H9 (cell line): ENCODE data around the gene NKX3-2. TPM values are rescaled to one million over a fixed set of nuclear protein-coding genes. Genes with fewer than 3 reads are reported as not detected.

ENCODE experiments used
- DNase-seq: peaks from one replicate; pipeline ENCODE4 v3.0.0-alpha.2; 2017
- H2AFZ ChIP-seq: one replicate; pipeline ENCODE4 v1.6.1; 2013; ENCODE audit warnings: mild to moderate bottlenecking, low read length, control low read depth, moderate library complexity
- H2AK5ac ChIP-seq: 2 replicates; pipeline ENCODE4 v1.6.1; 2013; ENCODE audit warnings: low read length, control low read depth, mixed read lengths; ENCODE audit not compliant: insufficient read length
- H2BK120ac ChIP-seq: one replicate; pipeline ENCODE4 v1.6.1; 2013; ENCODE audit warnings: low read depth, mild to moderate bottlenecking, low read length, control low read depth, inconsistent platforms; ENCODE audit not compliant: poor library complexity, severe bottlenecking
- H2BK12ac ChIP-seq: 2 replicates; pipeline ENCODE4 v1.6.1; 2013; ENCODE audit warnings: low read length, control low read depth, mixed read lengths, low read depth; ENCODE audit not compliant: insufficient read length
- H2BK15ac ChIP-seq: 2 replicates; pipeline ENCODE4 v1.6.1; 2013; ENCODE audit warnings: low read depth, low read length, control low read depth
- H2BK20ac ChIP-seq: one replicate; pipeline ENCODE4 v1.6.1; 2013; ENCODE audit warnings: low read depth, mild to moderate bottlenecking, low read length, control low read depth, inconsistent platforms; ENCODE audit not compliant: poor library complexity, severe bottlenecking
- H2BK5ac ChIP-seq: 2 replicates; pipeline ENCODE4 v1.6.1; 2013; ENCODE audit warnings: low read length, control low read depth, mixed read lengths; ENCODE audit not compliant: insufficient read length
- H3K14ac ChIP-seq: 2 replicates; pipeline ENCODE4 v1.6.1; 2013; ENCODE audit warnings: low read length, control low read depth; ENCODE audit not compliant: insufficient read depth
- H3K18ac ChIP-seq: 2 replicates; pipeline ENCODE4 v1.6.1; 2013; ENCODE audit warnings: low read depth, mild to moderate bottlenecking, mixed read lengths, low read length, control low read depth; ENCODE audit not compliant: insufficient read length
- H3K23ac ChIP-seq: 2 replicates; pipeline ENCODE4 v1.6.1; 2013; ENCODE audit warnings: low read length, control low read depth, mixed read lengths, low read depth; ENCODE audit not compliant: insufficient read length
- H3K23me2 ChIP-seq: 2 replicates; pipeline ENCODE4 v1.6.1; 2013; ENCODE audit warnings: low read depth, mild to moderate bottlenecking, mixed read lengths, low read length, control low read depth; ENCODE audit not compliant: insufficient read length, poor library complexity, severe bottlenecking
- H3K27ac ChIP-seq: 2 replicates; pipeline ENCODE4 v1.5.1; 2013; ENCODE audit warnings: low read length, control low read depth, mixed read lengths, low read depth; ENCODE audit not compliant: insufficient read length
- H3K27me3 ChIP-seq: 2 replicates; pipeline ENCODE4 v1.6.1; 2013; ENCODE audit warnings: low read length, control low read depth, inconsistent platforms; ENCODE audit not compliant: insufficient read depth
- H3K4ac ChIP-seq: 2 replicates; pipeline ENCODE4 v1.6.1; 2013; ENCODE audit warnings: low read depth, mild to moderate bottlenecking, control low read depth, inconsistent platforms, low read length, moderate library complexity
- H3K4me1 ChIP-seq: 2 replicates; pipeline ENCODE4 v1.6.1; 2013; ENCODE audit warnings: low read length, control low read depth, inconsistent platforms; ENCODE audit not compliant: insufficient read depth
- H3K4me2 ChIP-seq: 2 replicates; pipeline ENCODE4 v1.6.1; 2013; ENCODE audit warnings: low read length, control low read depth, mixed read lengths; ENCODE audit not compliant: insufficient read length, insufficient read depth
- H3K56ac ChIP-seq: 2 replicates; pipeline ENCODE4 v1.6.1; 2013; ENCODE audit warnings: low read depth, mild to moderate bottlenecking, mixed read lengths, low read length, control low read depth; ENCODE audit not compliant: insufficient read length
- H3K79me1 ChIP-seq: 2 replicates; pipeline ENCODE4 v1.6.1; 2013; ENCODE audit warnings: low read depth, mild to moderate bottlenecking, moderate library complexity, low read length, control low read depth, inconsistent platforms; ENCODE audit not compliant: insufficient read depth, poor library complexity, severe bottlenecking
- H3K79me2 ChIP-seq: 2 replicates; pipeline ENCODE4 v1.6.1; 2013; ENCODE audit warnings: low read length, control low read depth, inconsistent platforms; ENCODE audit not compliant: insufficient read depth
- H3K9ac ChIP-seq: 2 replicates; pipeline ENCODE4 v1.6.1; 2013; ENCODE audit warnings: low read length, control low read depth, mixed read lengths; ENCODE audit not compliant: insufficient read length; ENCODE audit errors: extremely low read depth
- H3K9me3 ChIP-seq: one replicate; pipeline ENCODE4 v1.6.1; 2013; ENCODE audit warnings: low read depth, low read length, inconsistent platforms; ENCODE audit not compliant: control insufficient read depth
- H3T11ph ChIP-seq: one replicate; pipeline ENCODE4 v1.6.1; 2013; ENCODE audit warnings: mild to moderate bottlenecking, low read length, control low read depth, inconsistent platforms
- H4K20me1 ChIP-seq: one replicate; pipeline ENCODE4 v1.6.1; 2013; ENCODE audit not compliant: control insufficient read depth, insufficient read length, insufficient read depth
- H4K5ac ChIP-seq: 2 replicates; pipeline ENCODE4 v1.6.1; 2013; ENCODE audit warnings: low read depth, mild to moderate bottlenecking, mixed read lengths, low read length, control low read depth; ENCODE audit not compliant: insufficient read length
- H4K8ac ChIP-seq: replicated peaks from 2 replicates; pipeline ENCODE4 v1.6.1; 2013; ENCODE audit warnings: low read length, control low read depth, mixed read lengths, low read depth; ENCODE audit not compliant: insufficient read length
- H4K91ac ChIP-seq: 2 replicates; pipeline ENCODE4 v1.6.1; 2013; ENCODE audit warnings: low read depth, mild to moderate bottlenecking, moderate library complexity, mixed read lengths, low read length, control low read depth; ENCODE audit not compliant: insufficient read length
- H3K27ac Mint-ChIP-seq, 3 experiments: 2 replicates in 2 of 3; 3 replicates in 1 of 3; pipeline ENCODE4 v1.8.0; 2020 to 2021; ENCODE audit warnings: mixed read lengths in 3 of 3, mild to moderate bottlenecking in 1 of 3, moderate library complexity in 1 of 3
- H3K27me3 Mint-ChIP-seq: 2 replicates; pipeline ENCODE4 v1.8.0; 2021; ENCODE audit warnings: low read depth, mild to moderate bottlenecking, moderate library complexity, mixed read lengths
- H3K36me3 Mint-ChIP-seq, 3 experiments: 2 replicates in 2 of 3; 3 replicates in 1 of 3; pipeline ENCODE4 v1.8.0; 2020 to 2021; ENCODE audit warnings: low read depth in 3 of 3, mixed read lengths in 3 of 3; ENCODE audit not compliant: insufficient read depth in 1 of 3
- H3K4me1 Mint-ChIP-seq, 2 experiments: 2 replicates each; pipeline ENCODE4 v1.8.0; 2020; ENCODE audit warnings: mixed read lengths in 2 of 2
- H3K4me3 Mint-ChIP-seq, 2 experiments: 2 replicates in 1 of 2; 3 replicates in 1 of 2; pipeline ENCODE4 v1.8.0; 2020 to 2021; ENCODE audit warnings: mild to moderate bottlenecking in 2 of 2, mixed read lengths in 2 of 2, moderate library complexity in 1 of 2
- H3K9me3 Mint-ChIP-seq, 2 experiments: 2 replicates in 1 of 2; 3 replicates in 1 of 2; pipeline ENCODE4 v1.8.0; 2020; ENCODE audit warnings: mild to moderate bottlenecking in 2 of 2, mixed read lengths in 2 of 2, moderate library complexity in 1 of 2
- CTCF ChIP-seq: fragments of 200-600 bp; sonication (generic); conservative IDR thresholded peaks from 3 replicates; pipeline ENCODE4 v1.8.0; 2021; ENCODE audit warnings: antibody characterized with exemption, mild to moderate bottlenecking
- WGBS: extraction: QIAGEN DNeasy Blood & Tissue Kit; methylation state at CpG from one replicate; pipeline ENCODE4 v1.1.7; 2013; ENCODE audit warnings: missing lambda C conversion rate, low lambda C conversion rate, mixed read lengths; ENCODE audit not compliant: insufficient read length; ENCODE audit errors: extremely low coverage; 5-methylcytosine and 5-hydroxymethylcytosine counted together
- total RNA-seq: library from RNA; stranded (reverse); gene quantifications from 2 replicates; pipeline ENCODE4 v1.2.1, GENCODE V29; 2021

Gene NKX3-2
- total RNA-seq, 1 experiment from 2014 or later, result 1.9 TPM

- Histone ChIP-seq H4K20me1 (no peaks in the 10 kb centered on the region), H3K14ac (no peak overlapping the region), H3K79me2 (no peaks in the 10 kb centered on the region), H2BK12ac (no peak overlapping the region), H3K56ac (no peak overlapping the region), H2BK5ac (no peak overlapping the region), H3K27ac (no peak overlapping the region), H4K8ac (no peak overlapping the region), H2BK15ac (no peak overlapping the region), H2BK20ac (no peak overlapping the region), H3K27me3 (no peaks in the 10 kb centered on the region), H3K9me3 (no peaks in the 10 kb centered on the region), H4K5ac (no peak overlapping the region), H3K4me2 (no peak overlapping the region), H3K18ac (no peak overlapping the region), H3T11ph (no peak overlapping the region), H2AK5ac (no peak overlapping the region), H4K91ac (no peak overlapping the region), H2BK120ac (no peak overlapping the region), H3K9ac (no peak overlapping the region), H3K4me1 (no peaks in the 10 kb centered on the region), H3K23ac (no peak overlapping the region), H3K79me1 (no peaks in the 10 kb centered on the region), H3K4ac (no peak overlapping the region), H3K23me2 (no peaks in the 10 kb centered on the region), H2AFZ (no peak overlapping the region)
- no peaks in the 10 kb centered on the region for H3K27me3 Mint-ChIP-seq
- H3K4me3 Mint-ChIP-seq, result no peak overlapping the region
- TF ChIP-seq CTCF, result no peak
- H3K36me3 Mint-ChIP-seq, result peaks cover 5 to 47% (median 34%) of the 10 kb centered on the region in 3 experiments; a peak in 5 of 7 replicates
- H3K27ac Mint-ChIP-seq, result no peak overlapping the region
- DNase-seq, result no peak
- no peaks in the 10 kb centered on the region for H3K9me3 Mint-ChIP-seq
- no peaks in the 10 kb centered on the region for H3K4me1 Mint-ChIP-seq
- WGBS, result no CpG with 5 or more reads among the region's 2 CpGs
These were observed 26.6 kb upstream of the NKX3-2 start for GRCh38 chr4:13570916-13571315.
